NCI-H146 treated with DMSO at 0.1 percent for 48 hours (cell line): ENCODE measurements around the gene PACC1.
A peak's percentile ranks its signal among the peaks of the same experiment; 100 is the strongest.

ENCODE experiments used
- DNase-seq: peaks from one replicate; lab custom pipeline; 2025; ENCODE audit not compliant: unreplicated experiment; lab: John Stamatoyannopoulos, UW

The PACC1 gene

GRCh38 chr1:212438831-212439237, 24.1 kb upstream of the PACC1 start:
- no peak for DNase-seq

- no peak for DNase-seq
Measured at GRCh38 chr1:212437179-212437798, 22.6 kb upstream of the PACC1 start.

- DNase-seq, result no peak
Measured at GRCh38 chr1:212434992-212435391, 20.3 kb upstream of the PACC1 start.

GRCh38 chr1:212433577-212434462, 19.1 kb upstream of the PACC1 start:
- no peak for DNase-seq

GRCh38 chr1:212432661-212433576, 18.2 kb upstream of the PACC1 start, which contains the start of gene NENF:
NENF (plus strand) TSS chr1:212432920; CDS start chr1:212432944, 24 bp downstream.
- peak; percentile 46 for DNase-seq

- DNase-seq, result no peak
Measured at GRCh38 chr1:212432272-212432660, 17.6 kb upstream of the PACC1 start.

GRCh38 chr1:212431644-212432043, 17.0 kb upstream of the PACC1 start:
- DNase-seq, result no peak

- DNase-seq, result no peak
Measured at GRCh38 chr1:212430955-212431394, 16.3 kb upstream of the PACC1 start.

- DNase-seq, result no peak
Measured at GRCh38 chr1:212430416-212430815, 15.7 kb upstream of the PACC1 start.

GRCh38 chr1:212428496-212428895, 13.8 kb upstream of the PACC1 start:
- DNase-seq, result no peak

- DNase-seq, result no peak
Measured at GRCh38 chr1:212423879-212424278, 9.2 kb upstream of the PACC1 start.

GRCh38 chr1:212421165-212421564, 6.5 kb upstream of the PACC1 start:
- no peak for DNase-seq

- DNase-seq, result no peak
Measured at GRCh38 chr1:212415107-212415841, 588 bp upstream of the PACC1 start.

- no peak for DNase-seq
Measured at GRCh38 chr1:212413902-212414327, 771 bp downstream of the PACC1 start.

- no peak for DNase-seq
Measured at GRCh38 chr1:212412374-212412773, 2.3 kb downstream of the PACC1 start.

- DNase-seq, result no peak
Measured at GRCh38 chr1:212410231-212410820, 4.4 kb downstream of the PACC1 start.

- DNase-seq, result no peak
Measured at GRCh38 chr1:212402666-212403321, 11.9 kb downstream of the PACC1 start.

- DNase-seq, result no peak
Measured at GRCh38 chr1:212401838-212402582, 12.7 kb downstream of the PACC1 start.

GRCh38 chr1:212401042-212401441, 13.6 kb downstream of the PACC1 start:
- no peak for DNase-seq
